LoVo (cell line): ENCODE measurements around the gene PDCL3.

Experiments used
- DNase-seq: peaks from one replicate; pipeline ENCODE4 v3.0.0-alpha.2; 2016; ENCODE audit warnings: low spot score

PDCL3 gene

GRCh38 chr2:100562613-100563406, at the start of gene PDCL3:
Gene PDCL3 (plus strand): TSS chr2:100562993. CDS start chr2:100563068, 75 bp downstream.
- peak; percentile 97 for DNase-seq

- no peak for DNase-seq
Measured at GRCh38 chr2:100513650-100514049, 49.1 kb upstream of the PDCL3 start.

- no peak for DNase-seq
Measured at GRCh38 chr2:100517556-100517955, 45.2 kb upstream of the PDCL3 start.

- no peak for DNase-seq
Measured at GRCh38 chr2:100518801-100519200, 44.0 kb upstream of the PDCL3 start.

- no peak for DNase-seq
Measured at GRCh38 chr2:100520224-100520623, 42.6 kb upstream of the PDCL3 start.

- no peak for DNase-seq
Measured at GRCh38 chr2:100522430-100522829, 40.4 kb upstream of the PDCL3 start.

- no peak for DNase-seq
Measured at GRCh38 chr2:100524331-100524730, 38.5 kb upstream of the PDCL3 start.

GRCh38 chr2:100526868-100527267, 35.9 kb upstream of the PDCL3 start:
- no peak for DNase-seq

- DNase-seq: no peak
Measured at GRCh38 chr2:100527440-100528015, 35.3 kb upstream of the PDCL3 start.

- no peak for DNase-seq
Measured at GRCh38 chr2:100529176-100529575, 33.6 kb upstream of the PDCL3 start.

- no peak for DNase-seq
Measured at GRCh38 chr2:100529900-100530299, 32.9 kb upstream of the PDCL3 start.

- no peak for DNase-seq
Measured at GRCh38 chr2:100535855-100536254, 26.9 kb upstream of the PDCL3 start.

GRCh38 chr2:100537918-100538317, 24.9 kb upstream of the PDCL3 start:
- no peak for DNase-seq

- DNase-seq: no peak
Measured at GRCh38 chr2:100539221-100539620, 23.6 kb upstream of the PDCL3 start.

GRCh38 chr2:100541404-100541803, 21.4 kb upstream of the PDCL3 start:
- DNase-seq: no peak

- no peak for DNase-seq
Measured at GRCh38 chr2:100542418-100542817, 20.4 kb upstream of the PDCL3 start.

GRCh38 chr2:100544911-100545596, 17.7 kb upstream of the PDCL3 start:
- no peak for DNase-seq

- DNase-seq: no peak
Measured at GRCh38 chr2:100546469-100546868, 16.3 kb upstream of the PDCL3 start.

- no peak for DNase-seq
Measured at GRCh38 chr2:100548771-100549170, 14.0 kb upstream of the PDCL3 start.

- DNase-seq: no peak
Measured at GRCh38 chr2:100551303-100551702, 11.5 kb upstream of the PDCL3 start.

- no peak for DNase-seq
Measured at GRCh38 chr2:100554798-100555407, 7.9 kb upstream of the PDCL3 start.

- no peak for DNase-seq
Measured at GRCh38 chr2:100556746-100557145, 6.0 kb upstream of the PDCL3 start.
